Measurements from ENCODE around the gene C16orf86.

GRCh38 chr16:67666559-67667452 lies at the start of gene C16orf86, which contains the start of gene ENKD1:
- no peak for TF ChIP-seq EZH2 (IDR thresholded peaks at IDR 0.05; ENCODE audit: borderline replicate concordance, low read length)
- TF ChIP-seq, protein P1, sequence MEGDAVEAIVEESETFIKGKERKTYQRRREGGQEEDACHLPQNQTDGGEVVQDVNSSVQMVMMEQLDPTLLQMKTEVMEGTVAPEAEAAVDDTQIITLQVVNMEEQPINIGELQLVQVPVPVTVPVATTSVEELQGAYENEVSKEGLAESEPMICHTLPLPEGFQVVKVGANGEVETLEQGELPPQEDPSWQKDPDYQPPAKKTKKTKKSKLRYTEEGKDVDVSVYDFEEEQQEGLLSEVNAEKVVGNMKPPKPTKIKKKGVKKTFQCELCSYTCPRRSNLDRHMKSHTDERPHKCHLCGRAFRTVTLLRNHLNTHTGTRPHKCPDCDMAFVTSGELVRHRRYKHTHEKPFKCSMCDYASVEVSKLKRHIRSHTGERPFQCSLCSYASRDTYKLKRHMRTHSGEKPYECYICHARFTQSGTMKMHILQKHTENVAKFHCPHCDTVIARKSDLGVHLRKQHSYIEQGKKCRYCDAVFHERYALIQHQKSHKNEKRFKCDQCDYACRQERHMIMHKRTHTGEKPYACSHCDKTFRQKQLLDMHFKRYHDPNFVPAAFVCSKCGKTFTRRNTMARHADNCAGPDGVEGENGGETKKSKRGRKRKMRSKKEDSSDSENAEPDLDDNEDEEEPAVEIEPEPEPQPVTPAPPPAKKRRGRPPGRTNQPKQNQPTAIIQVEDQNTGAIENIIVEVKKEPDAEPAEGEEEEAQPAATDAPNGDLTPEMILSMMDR (conservative IDR thresholded peaks at IDR 0.05 in 1 of 2, IDR thresholded peaks at IDR 0.05 in 1 of 2; ENCODE audit: extremely low read depth in 1 of 2, insufficient read depth in 1 of 2, low read depth in 1 of 2, low read length in 2 of 2): no peak
